Stimulated activated naive CD4-positive, alpha-beta T cell treated with Interleukin-2 at 50 U/mL for 16 hours (primary cell): Measurements from ENCODE around the gene COL4A6.
"Not testable (repeated sequence)": the region's sequence is repeated elsewhere in the genome, so short reads cannot be mapped to it uniquely, and the experiment has no call there.

ENCODE experiments used
- DNase-seq: peaks from one replicate; lab custom pipeline; 2025; lab: John Stamatoyannopoulos, UW

The COL4A6 gene

DNA sequence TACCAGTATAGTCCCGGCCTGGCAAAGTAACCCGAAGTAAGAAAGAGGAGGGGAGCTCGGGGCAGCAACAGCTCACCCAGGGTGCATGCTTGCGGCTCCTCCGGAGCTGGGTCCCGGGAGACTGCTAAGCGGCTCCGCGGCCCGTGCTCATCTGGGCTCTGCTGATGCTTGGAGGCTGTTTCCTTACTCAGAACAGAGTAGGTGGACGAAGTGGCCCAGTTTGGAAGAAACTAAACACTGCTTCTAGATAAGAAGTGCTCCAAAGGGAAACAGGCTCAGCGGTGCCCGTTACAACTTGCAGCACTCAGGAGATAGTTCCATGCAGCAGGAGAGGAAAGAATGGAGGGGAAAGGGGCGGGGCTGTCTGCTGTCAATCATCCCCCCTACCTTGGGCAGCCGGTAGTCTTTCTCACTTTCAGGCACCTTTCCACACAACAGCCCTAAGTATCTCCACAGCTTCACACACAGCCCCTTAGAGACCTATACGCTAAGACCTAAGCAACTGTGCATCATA lies at the start of gene COL4A6:
TSS of gene COL4A6 (minus strand) at position 313 of the 514 bp plus-strand sequence. CDS start at position 87, 226 bp downstream.
- no peak for DNase-seq

DNA sequence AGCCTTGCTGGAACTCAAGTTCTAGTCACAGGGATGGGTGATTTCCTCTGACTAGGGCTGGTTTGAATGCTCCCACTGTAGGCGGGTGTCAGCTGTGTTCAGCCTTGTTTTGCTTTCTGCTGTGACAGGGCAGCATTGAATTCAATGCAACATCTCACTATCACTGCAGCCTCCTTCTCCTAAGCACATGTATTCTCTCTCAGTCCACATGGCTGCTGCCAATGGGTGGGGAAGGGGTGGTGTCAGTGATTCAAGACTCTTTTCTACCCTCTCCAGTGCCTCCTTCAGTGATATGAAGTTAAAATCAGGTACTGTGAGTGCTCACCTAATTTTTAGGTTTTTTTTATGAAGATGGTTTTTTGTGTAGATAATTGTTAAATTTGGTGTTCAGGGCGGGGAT lies 47.7 kb upstream of the COL4A6 start:
- DNase-seq: no peak

DNA sequence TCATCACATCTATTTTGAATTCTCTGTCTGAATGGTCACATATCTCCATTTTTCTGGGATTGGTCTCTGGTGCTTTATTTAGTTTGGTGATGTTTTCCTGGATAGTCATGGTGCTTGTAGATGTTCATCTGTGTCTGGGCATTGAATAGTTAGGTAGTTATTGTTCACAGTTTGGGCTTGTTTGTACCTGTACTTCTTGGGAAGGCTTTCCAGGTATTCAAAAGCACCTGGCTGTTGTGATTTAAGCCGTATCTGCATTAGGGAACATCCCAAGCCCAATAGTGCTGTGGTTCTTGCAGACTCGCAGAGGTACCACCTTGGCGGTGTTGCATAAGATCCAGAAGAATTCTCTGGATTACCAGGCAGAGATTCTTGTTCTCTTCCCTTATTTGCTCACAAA lies 46.0 kb upstream of the COL4A6 start:
- DNase-seq: no peak

DNA sequence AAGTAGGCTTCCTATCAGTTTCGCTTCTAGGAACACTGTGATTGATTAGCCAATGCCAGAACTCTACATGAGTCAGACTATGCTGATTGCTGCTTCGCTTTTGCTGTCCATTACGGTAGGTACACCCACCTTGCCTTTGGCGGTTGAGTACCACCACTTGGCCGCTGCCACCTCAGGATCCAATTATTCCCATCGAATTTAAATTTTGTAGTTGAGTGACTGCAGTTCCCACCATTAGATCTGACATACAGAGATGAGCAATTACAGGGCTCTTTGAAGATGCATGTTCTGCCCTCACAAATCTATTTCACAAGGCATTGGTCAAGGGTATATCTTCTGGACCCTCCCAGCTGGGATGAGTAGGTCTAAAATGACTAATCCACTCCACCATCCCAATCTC lies 43.3 kb upstream of the COL4A6 start:
- DNase-seq: not testable (repeated sequence)

DNA sequence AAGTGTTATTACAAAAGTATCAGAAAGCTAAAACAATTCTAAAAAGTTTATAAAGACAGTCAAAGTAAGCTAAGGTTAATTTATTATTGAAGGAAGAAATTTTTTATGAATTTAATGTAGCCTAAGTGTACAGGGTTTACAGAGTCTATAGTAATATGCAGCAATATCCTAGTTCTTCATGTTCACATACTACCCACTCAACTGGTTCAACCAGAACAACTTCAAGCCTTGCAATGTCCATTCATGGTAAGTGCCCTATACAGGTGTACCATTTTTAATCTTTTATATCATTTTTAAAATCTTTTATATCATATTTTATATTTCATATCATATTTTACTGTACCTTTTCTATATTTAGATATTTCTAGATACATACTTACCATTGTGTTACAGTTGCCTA lies 35.8 kb upstream of the COL4A6 start:
- DNase-seq: no peak

DNA sequence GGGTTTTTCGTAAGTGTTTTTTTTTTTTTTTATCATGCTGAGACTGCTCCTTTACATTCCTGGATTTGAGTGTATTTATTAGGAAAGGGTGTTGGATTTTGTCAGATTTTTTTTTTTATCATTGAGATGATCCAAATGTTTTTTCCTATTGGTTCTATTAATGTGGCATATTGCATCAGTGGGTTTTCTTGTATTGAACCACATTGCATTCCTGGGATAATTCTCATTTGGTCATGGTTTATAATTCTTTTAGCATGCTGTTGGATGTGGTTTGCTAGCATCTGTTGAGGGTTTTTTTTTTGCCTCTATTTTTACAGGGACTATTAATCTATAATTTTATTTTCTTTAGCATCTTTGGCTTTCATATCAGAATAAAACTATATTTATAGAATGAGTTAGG lies 30.3 kb upstream of the COL4A6 start:
- DNase-seq: no peak

DNA sequence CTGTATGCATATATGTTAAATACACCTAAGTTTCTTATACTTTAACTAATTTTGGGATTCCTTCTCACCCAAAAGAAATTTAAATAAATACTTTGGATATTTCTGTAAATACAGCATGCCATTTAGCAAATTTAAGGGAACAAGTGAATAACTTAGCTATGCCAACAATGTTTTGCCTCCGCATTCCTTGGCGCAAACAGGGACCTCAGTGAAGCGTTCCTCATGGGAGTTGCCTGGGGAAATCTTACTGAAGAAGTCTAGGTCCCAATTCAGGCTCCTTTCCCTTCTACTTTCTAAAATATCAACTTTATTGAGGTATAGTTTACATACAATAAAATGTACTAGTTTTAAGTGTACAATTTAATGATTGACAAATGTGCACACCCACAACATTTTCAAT lies 26.4 kb upstream of the COL4A6 start:
- no peak for DNase-seq

DNA sequence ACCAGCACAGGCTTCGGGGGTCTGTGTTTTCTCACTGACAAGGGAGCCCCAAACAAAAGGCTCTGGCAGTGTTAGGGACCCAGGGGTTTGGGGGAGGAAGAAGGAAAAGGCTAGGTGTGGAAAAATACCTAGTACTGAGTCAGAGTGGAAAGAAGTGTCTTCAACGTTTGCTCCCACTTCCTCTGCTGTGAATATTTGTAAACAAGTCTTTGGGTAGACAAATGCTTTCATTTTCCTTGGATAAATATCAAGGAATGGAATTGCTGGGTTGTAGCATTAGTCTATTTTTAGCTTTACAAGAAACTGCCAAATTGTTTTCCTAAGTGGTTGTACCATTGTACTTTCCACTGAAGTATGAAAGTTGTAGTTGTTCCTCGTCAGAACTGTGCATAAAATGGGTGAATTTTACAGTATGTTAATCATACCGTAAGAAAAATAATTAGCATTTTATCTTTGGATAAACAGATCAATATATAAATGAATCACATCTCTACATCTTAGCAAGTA lies 18.8 kb upstream of the COL4A6 start:
- no peak for DNase-seq

DNA sequence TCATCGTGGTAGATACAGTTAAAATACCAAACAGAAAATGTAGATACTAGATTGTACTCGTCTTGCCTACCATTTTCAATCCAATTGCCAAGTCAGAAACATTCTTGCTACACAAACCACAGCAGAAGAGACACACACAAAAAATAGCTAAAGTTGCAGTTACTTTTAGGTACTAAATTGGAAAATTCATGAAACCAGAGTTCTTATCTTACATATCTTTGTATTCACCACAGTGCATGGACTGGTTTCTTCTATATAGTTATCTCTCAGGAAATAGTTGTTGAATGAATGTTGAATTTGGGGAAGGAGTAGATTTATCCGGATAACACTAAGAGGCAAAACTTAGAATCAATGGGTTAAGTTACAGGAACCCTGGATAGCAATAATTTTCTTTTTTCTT lies 15.6 kb upstream of the COL4A6 start:
- no peak for DNase-seq

DNA sequence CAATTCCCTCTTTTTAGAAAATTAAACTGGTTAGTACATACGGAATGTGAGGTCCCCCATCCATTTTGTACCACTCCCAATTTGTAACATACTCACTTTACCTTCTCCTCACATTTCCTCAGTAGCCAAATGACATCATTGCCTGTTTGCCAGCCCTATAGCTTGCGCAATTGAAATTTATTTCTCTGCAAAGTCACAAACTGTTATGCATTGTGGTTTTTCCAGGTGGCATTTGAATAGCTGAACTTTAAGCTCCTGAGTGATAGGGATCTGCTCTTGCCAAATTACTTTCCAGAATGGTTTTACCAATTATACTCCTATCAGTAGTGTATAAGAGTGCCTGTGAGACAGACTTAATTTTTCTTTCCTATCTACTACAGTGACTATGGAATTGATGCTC lies 9.1 kb upstream of the COL4A6 start:
- no peak for DNase-seq

DNA sequence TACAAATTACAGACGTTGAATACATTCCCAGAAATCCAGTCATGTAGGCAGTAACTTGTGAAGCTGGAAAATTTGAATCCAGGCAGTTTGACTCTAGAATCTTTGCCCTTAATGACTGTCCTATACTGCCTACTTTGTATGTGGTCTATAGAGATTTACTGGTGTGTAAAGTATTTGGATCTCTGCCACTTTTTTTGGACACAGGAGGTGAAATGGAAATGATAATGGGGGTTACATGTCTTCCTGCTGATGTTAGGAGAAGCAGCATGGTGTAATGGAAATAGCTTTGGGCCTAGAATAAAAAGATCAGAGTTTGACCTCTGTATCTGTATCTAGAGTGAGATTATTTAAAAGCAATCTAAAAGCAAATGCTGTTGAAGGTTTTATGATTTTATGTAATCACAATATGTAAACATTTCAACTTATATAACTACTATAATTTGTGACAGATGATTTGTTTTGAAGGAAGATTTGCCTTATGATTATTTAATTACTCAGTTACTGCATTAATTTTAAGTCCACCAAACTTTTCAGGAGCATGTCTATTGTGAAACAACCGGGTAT lies 4.8 kb upstream of the COL4A6 start:
- no peak for DNase-seq

DNA sequence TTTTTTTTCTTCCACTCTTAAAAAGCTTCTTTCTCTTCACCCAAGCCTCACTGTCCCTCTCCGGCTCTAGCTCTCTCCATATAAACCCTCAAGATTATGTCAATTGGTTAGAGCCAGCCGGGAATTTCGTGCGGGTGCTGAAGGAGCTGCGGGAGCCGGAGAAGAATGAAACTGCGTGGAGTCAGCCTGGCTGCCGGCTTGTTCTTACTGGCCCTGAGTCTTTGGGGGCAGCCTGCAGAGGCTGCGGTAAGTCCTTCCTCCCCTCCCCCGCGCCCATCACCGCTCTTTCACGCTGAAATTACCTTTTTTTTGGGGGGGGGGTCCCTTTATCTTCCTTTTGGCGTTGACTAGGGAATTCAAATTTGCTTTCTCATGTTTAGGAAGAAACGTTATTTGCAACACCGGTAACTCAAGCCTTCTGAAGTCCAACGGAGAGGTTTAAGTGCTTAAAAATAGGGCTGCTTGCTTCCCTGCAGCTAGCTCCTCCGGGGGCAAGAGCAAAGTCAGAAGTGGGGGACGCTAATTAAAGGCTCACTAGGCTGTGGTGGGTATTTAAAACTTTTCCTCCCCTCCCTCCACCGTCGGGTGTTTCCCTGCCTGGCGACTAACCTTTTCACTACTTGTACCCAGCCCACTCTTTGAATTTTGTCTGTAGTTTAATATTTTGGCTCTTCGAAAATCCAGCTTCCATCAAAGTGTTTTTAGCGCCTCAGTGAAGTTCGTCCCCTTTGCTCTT lies 1.9 kb upstream of the COL4A6 start:
- DNase-seq: no peak

DNA sequence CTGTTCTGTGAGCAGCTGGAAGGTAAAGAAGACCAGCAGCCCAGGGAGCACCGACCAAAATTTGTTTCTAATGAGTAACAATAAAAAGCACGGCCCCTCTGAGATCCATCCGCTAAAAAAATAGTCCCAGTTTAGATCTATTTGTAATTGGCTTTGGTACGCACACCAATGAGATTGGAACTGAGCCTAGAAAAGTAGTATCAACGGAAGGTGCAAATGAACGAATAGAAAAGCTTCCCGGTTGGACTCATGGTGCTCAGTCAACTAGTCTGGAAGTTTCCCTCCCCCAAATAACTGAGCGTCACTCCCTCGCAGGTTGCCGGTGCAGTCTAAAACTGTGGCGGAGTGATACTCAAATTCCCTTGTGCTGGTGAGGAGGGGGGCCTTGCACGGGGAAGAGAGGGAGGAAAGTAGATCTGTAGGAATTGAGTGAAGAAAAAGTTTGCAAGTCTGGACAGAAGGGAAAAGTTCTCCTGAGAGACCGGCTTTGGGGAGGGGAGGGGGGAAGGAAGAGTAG lies 1.3 kb upstream of the COL4A6 start, which contains the start of gene COL4A5:
TSS of gene COL4A5 (plus strand) at position 413 of the 517 bp plus-strand sequence. CDS start 288 bp downstream, outside the sequence.
- no peak for DNase-seq

DNA sequence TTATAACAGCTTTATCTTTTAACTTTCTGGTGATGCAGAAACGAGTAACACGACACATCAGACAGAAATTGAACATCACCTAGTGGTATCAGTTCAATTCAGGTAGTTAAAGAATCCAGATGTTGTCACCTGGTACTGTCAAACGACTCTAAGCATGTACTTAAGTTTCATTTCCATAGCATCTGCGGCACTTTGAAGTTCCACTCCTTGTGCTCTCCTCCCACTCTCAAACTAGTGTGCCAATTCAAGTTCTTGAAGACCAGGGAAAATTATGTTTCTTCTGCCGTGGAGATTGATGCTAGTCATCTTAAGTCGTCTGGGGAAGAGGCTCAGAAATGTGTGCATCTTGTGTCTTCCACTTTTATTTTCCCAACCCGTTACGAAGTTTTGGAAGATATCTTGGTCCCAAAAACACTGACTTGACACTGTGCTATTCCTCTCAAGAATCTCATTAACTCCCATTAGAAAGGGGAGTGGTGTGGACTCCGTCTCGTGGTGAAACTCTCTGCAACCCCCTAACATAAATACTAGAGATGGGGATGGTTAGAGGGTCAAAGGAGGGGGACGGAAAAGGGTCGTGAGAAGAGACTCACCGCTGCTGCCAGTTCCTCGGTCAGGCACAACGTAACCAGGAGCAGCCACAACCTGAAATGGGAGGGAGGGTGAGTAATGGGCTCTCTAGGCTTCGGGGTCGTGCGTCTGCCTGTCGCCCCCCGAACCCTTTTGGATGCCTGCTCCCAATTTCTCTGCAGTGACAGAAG lies 693 bp downstream of the COL4A6 start:
- no peak for DNase-seq

DNA sequence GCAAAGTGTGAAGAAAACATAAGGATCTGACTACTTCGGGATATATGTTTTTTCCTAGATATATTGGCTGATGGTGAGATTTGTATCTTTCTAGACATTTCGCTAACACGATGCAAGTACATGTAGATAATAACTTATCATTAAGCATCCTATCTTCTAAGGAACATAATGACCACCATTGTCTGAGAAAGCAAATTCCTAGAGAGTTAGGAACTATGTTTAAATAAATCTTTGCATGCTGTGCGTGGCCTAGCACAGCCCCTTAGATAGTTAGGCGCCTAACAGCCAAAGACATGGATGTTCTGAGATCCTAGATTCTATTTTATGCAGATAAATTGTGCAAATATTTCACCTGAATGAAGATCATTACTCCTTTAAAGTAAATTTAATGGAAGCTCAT lies 3.0 kb downstream of the COL4A6 start:
- DNase-seq: no peak

DNA sequence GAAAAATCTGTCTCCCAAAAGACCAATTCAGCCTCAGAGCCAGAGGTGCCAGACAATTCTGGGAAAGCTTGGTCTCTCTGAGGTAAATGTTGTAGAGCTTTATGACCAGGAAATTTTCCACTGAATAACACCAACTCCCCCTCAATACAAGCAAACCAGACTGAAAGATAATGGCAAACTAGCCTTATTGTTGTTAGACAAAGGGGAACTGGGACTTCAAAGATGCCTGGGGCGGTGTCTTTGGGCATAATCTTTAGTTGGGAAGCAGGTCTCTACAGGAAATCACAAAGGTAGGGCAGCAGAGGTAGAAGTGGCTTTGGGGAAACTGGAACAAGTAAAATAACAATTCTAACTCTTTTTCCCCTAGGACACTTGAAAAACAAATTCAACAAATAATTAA lies 12.0 kb downstream of the COL4A6 start:
- no peak for DNase-seq

DNA sequence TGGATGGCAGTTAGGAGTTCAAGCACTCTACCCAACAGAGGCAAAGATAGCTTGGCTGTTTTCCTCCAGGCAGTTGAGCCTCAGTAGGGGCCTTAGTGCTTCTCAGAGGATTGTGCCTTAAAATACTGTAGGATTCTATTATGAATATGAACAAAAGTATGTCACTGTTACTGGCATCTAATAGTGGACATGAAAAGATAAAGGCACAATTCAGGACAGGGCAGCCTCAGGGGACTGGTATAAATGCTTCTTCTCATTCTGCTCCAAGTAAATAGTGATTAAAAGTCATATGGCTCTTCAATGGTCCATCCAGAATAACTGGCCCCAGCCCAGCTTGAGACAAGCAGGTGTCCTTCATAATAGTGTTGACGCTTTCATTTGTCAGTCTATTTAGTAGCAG lies 17.7 kb downstream of the COL4A6 start:
- DNase-seq: no peak

DNA sequence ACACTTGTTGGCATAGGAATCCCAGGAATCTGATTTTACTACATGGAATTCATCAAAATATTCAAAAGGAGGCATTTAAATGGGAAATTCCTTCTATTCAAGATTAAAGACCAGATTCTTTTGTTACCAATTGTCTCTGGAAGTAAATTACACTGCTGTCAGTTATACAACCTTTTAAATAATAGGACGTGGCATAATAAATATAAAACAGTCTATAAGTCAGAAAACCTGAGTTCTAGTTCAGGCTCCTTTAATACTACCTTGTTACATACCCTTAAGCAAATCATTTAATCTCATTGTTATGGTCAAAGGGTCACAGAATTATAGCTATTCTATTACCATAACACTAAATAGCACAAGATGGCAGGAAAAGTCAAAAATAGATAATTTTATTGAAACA lies 18.8 kb downstream of the COL4A6 start:
- no peak for DNase-seq

DNA sequence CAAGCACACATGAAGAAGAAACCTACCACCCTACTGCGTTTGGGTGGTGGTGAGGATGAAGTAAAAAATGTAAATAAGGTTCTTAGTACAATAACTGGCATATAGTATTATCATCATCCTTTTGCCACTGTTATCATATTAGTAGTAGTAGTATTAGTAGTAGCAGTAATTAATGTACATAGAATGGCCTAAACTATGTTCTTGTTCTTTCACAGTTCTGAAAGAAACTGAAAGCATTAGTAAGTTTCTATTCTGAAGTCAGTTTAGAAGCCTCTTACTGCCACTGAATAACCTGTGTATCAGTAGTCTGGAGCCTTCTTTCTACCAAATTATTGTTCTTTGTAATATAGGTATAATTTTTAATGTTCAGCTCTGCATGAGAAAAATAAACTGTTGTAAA lies 21.0 kb downstream of the COL4A6 start:
- DNase-seq: no peak

DNA sequence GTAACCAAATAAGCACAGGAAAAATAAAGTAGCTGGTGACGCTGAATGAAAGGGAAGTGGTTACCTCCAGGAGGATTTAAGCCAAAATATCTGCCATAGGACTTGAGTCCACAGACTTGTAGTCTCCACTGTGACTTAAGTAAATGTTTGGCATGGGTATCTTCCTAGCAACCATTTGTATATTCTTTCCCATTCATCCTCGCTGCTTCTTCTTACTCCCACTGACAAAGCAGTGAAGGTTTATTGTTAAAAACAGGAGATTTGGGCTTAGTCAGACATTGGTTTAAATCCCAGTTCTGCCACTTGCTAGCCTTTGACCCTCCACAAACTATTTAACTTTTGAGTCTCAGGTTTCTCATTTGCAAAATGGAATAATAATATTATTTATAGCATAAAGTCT lies 22.3 kb downstream of the COL4A6 start:
- DNase-seq: no peak

DNA sequence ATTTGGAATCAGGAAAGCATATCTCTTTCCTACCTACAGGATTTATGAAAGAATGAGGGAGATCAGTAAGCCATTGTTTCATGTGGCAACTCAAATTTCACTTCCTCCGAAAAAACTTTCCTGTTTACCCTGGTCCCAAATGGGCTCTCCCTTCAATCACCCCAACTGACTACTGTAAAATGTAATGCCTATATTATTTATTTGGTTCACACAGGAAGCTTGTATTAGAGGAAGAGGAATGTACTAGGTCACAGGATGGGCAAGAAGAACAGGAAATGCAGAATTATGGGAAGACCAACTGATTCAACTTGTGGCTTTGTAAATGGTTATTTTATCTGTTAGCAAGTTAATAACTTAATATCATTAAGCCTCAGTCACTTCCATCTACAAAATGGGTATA lies 23.1 kb downstream of the COL4A6 start:
- DNase-seq: no peak

DNA sequence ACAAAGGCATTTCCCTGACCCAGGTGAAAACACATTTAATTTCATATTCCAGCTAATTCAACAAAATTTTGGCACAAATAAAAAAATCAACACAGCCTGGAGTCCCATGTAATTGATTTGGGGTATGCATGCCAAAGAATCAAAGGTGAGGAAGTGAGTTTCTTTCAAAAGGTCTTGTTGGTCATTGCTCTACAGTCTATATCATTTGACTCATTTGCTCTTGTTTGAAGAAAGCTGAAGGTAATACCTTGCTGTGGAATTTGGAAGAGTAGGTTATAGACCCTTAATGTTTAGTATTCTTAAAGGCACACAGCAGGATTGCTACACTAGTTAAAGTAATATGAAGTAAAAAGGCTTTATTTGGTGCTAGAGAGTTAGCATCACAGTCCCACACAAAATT lies 25.4 kb downstream of the COL4A6 start:
- DNase-seq: no peak
